PC-9 (cell line): ENCODE data around the gene ADAMTS12. TPM values are rescaled to one million over a fixed set of nuclear protein-coding genes. Genes with fewer than 3 reads are reported as not detected.

Experiments
- BruUV-seq: library from RNA; stranded (reverse); fragments of 400-500 nt; replicated peaks from 2 replicates; lab custom pipeline; 2021; lab: Mats Ljungman, UMichigan
- CTCF ChIA-PET: fragments of 300-600 bp; sonication (Branson Sonifier 250); formaldehyde crosslinking; loops from one replicate; lab custom pipeline; 2022; ENCODE audit warnings: antibody characterized with exemption; lab: Charles Lee
- POLR2A ChIA-PET: fragments of 300-600 bp; sonication (Branson Sonifier 250); formaldehyde crosslinking; loops from one replicate; lab custom pipeline; 2022; ENCODE audit warnings: antibody characterized with exemption; ENCODE audit not compliant: unreplicated experiment; lab: Charles Lee
- DNase-seq, 2 experiments: peaks; one replicate each; pipeline versions ENCODE4 v3.0.0 to v3.0.0-alpha.2; 2015 to 2022; ENCODE audit warnings: mixed read lengths in 1 of 2
- H2AFZ ChIP-seq: fragments of 200-600 bp; sonication (generic); 2 replicates; pipeline ENCODE4 v1.8.1; 2017; ENCODE audit warnings: antibody characterized with exemption
- H3F3A ChIP-seq: fragments of 200-600 bp; sonication (generic); 2 replicates; pipeline ENCODE4 v1.8.1; 2017; ENCODE audit warnings: antibody characterized with exemption, mild to moderate bottlenecking, low read depth; ENCODE audit not compliant: insufficient read depth
- H3K27ac ChIP-seq: fragments of 200-600 bp; sonication (generic); 2 replicates; pipeline ENCODE4 v1.6.1; 2016; ENCODE audit warnings: mixed run types
- H3K27me3 ChIP-seq: fragments of 200-600 bp; sonication (generic); 2 replicates; pipeline ENCODE4 v1.6.1; 2016; ENCODE audit warnings: low read depth, mixed run types; ENCODE audit not compliant: insufficient read depth
- H3K36me3 ChIP-seq: fragments of 200-600 bp; sonication (generic); 2 replicates; pipeline ENCODE4 v1.6.1; 2016; ENCODE audit warnings: low read depth, mixed run types
- H3K4me1 ChIP-seq: fragments of 200-600 bp; sonication (generic); replicated peaks from 2 replicates; pipeline ENCODE4 v1.6.1; 2016; ENCODE audit warnings: mixed run types; ENCODE audit not compliant: insufficient read depth
- H3K4me2 ChIP-seq: fragments of 200-600 bp; sonication (generic); 2 replicates; pipeline ENCODE4 v1.6.1; 2017; ENCODE audit warnings: mixed run types
- H3K4me3 ChIP-seq: fragments of 200-600 bp; sonication (generic); 2 replicates; pipeline ENCODE4 v1.6.1; 2016; ENCODE audit warnings: mixed run types
- H3K79me2 ChIP-seq: fragments of 200-600 bp; sonication (generic); 2 replicates; pipeline ENCODE4 v1.6.1; 2017; ENCODE audit warnings: low read depth, mixed run types
- H3K9me2 ChIP-seq: fragments of 200-600 bp; sonication (generic); 2 replicates; pipeline ENCODE4 v1.8.1; 2017; ENCODE audit warnings: mild to moderate bottlenecking; ENCODE audit not compliant: insufficient read depth
- H3K9me3 ChIP-seq: fragments of 200-600 bp; sonication (generic); 2 replicates; pipeline ENCODE4 v1.8.1; 2016; ENCODE audit warnings: low read depth; ENCODE audit not compliant: insufficient read depth
- H4K20me1 ChIP-seq: fragments of 200-600 bp; sonication (generic); 2 replicates; pipeline ENCODE4 v1.8.1; 2017; ENCODE audit not compliant: insufficient read depth
- EZH2 ChIP-seq: fragments of 200-600 bp; sonication (generic); IDR thresholded peaks from 2 replicates; pipeline ENCODE4 v1.8.0; 2017; ENCODE audit warnings: antibody characterized with exemption, low read depth
- intact Hi-C: fragments of 100-400 bp; cut with micrococcal nuclease; formaldehyde crosslinking; loops from one replicate; pipeline ENCODE4 v1.10.0; 2022; ENCODE audit not compliant: unreplicated experiment
- total RNA-seq: library from RNA; stranded (reverse); gene quantifications from 2 replicates; pipeline ENCODE4 v1.2.3, GENCODE V29; 2021
- TF ChIP-seq, protein P1 (sequence below): fragments of 200-600 bp; sonication (generic); conservative IDR thresholded peaks from 2 replicates; pipeline ENCODE4 v1.6.1; 2017; ENCODE audit warnings: mixed run types, antibody characterized with exemption, mild to moderate bottlenecking, moderate library complexity

The ADAMTS12 gene
- total RNA-seq, 1 experiment from 2014 or later, result 103 TPM

- Histone ChIP-seq H3F3A (peaks cover 12% of the 10 kb centered on the region; the same call in 1 of the 2 replicates), H3K4me3 (no peak overlapping the region), H3K27me3 (no peaks in the 10 kb centered on the region), H2AFZ (no peak overlapping the region), H3K79me2 (no peaks in the 10 kb centered on the region; the same call in none of the 2 replicates), H3K9me3 (no peaks in the 10 kb centered on the region), H3K36me3 (0 out of 2 replicates have a peak, but pooled peaks cover 9% of the 10 kb centered on the region), H3K27ac (no peak overlapping the region), H3K9me2 (no peaks in the 10 kb centered on the region), H3K4me1 (no peaks in the 10 kb centered on the region), H3K4me2 (no peak overlapping the region), H4K20me1 (no peaks in the 10 kb centered on the region; the same call in 1 of the 2 replicates)
- ChIA-PET POLR2A (interaction anchor here (0.8 kb wide), 1 partner anchor 37 kb away, joined by 4 read pairs; no protein-coding TSS in a partner anchor), CTCF (no interaction called here)
- no TSS peak for BruUV-seq
- intact Hi-C loops, result loop anchor here (10.0 kb wide), 1 partner anchor 197 kb away; the partner anchor contains the start of gene RXFP3
- TF ChIP-seq, protein P1, sequence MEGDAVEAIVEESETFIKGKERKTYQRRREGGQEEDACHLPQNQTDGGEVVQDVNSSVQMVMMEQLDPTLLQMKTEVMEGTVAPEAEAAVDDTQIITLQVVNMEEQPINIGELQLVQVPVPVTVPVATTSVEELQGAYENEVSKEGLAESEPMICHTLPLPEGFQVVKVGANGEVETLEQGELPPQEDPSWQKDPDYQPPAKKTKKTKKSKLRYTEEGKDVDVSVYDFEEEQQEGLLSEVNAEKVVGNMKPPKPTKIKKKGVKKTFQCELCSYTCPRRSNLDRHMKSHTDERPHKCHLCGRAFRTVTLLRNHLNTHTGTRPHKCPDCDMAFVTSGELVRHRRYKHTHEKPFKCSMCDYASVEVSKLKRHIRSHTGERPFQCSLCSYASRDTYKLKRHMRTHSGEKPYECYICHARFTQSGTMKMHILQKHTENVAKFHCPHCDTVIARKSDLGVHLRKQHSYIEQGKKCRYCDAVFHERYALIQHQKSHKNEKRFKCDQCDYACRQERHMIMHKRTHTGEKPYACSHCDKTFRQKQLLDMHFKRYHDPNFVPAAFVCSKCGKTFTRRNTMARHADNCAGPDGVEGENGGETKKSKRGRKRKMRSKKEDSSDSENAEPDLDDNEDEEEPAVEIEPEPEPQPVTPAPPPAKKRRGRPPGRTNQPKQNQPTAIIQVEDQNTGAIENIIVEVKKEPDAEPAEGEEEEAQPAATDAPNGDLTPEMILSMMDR, result no peak
- TF ChIP-seq EZH2, result no peak
- no peak for DNase-seq
Measured at GRCh38 chr5:33738097-33738496, 153.7 kb downstream of the ADAMTS12 start.

DNA sequence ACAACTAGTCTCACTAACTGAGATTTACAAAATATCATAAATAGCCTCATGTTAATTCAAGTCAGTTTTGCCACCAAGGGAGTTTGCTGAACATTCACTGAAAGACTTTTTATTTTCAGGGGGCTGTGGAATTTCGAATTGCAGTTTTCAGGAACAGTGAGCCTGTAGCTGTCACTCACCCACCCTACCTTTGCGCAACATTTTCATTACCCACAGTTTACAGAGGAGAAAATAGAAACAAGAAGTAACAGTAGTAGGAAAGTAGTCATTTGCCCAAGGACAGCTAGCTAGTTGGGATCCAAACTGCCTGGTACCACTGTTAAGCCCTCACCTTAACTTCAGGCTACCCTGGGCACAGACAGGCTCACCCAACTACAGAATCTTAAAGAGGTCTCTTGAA lies 154.1 kb downstream of the ADAMTS12 start:
- intact Hi-C loops, result loop anchor here (10.0 kb wide), 1 partner anchor 197 kb away; the partner anchor contains the start of gene RXFP3
- POLR2A ChIA-PET, result no interaction called here

DNA sequence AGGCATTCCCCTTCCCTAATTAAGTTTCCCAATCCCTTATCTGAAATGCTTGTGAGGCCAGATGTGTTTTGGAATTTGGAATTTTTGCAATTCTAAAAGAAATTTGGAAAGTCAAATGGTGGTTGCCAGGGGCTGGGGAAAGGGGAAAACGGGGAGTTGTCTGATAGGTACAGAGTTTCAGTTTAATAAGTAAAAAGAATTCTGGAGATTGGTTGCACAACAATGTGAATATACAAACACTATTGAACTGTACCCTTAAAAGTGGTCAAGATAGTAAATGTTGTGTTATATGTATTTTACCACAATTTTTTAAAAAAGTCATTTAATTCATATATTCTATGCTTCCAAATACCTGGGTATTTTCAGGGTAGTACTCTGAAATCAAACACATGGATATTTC lies 154.5 kb downstream of the ADAMTS12 start:
- POLR2A ChIA-PET, result no interaction called here
- CTCF ChIA-PET, result no interaction called here
- BruUV-seq, result no TSS peak
- no peaks in the 10 kb centered on the region; the same call in none of the 2 replicates for H3K79me2 ChIP-seq
- no peaks in the 10 kb centered on the region for H3K4me1 ChIP-seq
- intact Hi-C loops, result loop anchor here (10.0 kb wide), 1 partner anchor 198 kb away; the partner anchor contains the start of gene RXFP3
- no peak overlapping the region for H2AFZ ChIP-seq
- H3K9me2 ChIP-seq, result no peaks in the 10 kb centered on the region
- H3K4me2 ChIP-seq, result no peak overlapping the region
- H3K27ac ChIP-seq, result no peak overlapping the region
- no peak overlapping the region for H3K4me3 ChIP-seq
- no peaks in the 10 kb centered on the region; the same call in 1 of the 2 replicates for H4K20me1 ChIP-seq
- H3K27me3 ChIP-seq, result no peaks in the 10 kb centered on the region
- H3K9me3 ChIP-seq, result no peaks in the 10 kb centered on the region
- DNase-seq, result no peak
- H3F3A ChIP-seq, result peaks cover 12% of the 10 kb centered on the region; the same call in 1 of the 2 replicates
- 0 out of 2 replicates have a peak, but pooled peaks cover 9% of the 10 kb centered on the region for H3K36me3 ChIP-seq
- TF ChIP-seq, protein P1, result no peak
- no peak for TF ChIP-seq EZH2

More for the DNA sequence above, 154.1 kb downstream of the ADAMTS12 start:
- Histone ChIP-seq H3K4me3 (no peak overlapping the region), H3K27ac (no peak overlapping the region), H3K9me3 (no peaks in the 10 kb centered on the region), H3K9me2 (no peaks in the 10 kb centered on the region), H3K79me2 (no peaks in the 10 kb centered on the region; the same call in none of the 2 replicates), H3K4me1 (no peaks in the 10 kb centered on the region), H3K4me2 (no peak overlapping the region), H3F3A (peaks cover 12% of the 10 kb centered on the region; the same call in 1 of the 2 replicates), H3K36me3 (0 out of 2 replicates have a peak, but pooled peaks cover 9% of the 10 kb centered on the region), H2AFZ (no peak overlapping the region), H4K20me1 (no peaks in the 10 kb centered on the region; the same call in 1 of the 2 replicates), H3K27me3 (no peaks in the 10 kb centered on the region)
- DNase-seq, result no peak
- BruUV-seq, result no TSS peak
- CTCF ChIA-PET, result no interaction called here
- TF ChIP-seq, protein P1, result no peak
- no peak for TF ChIP-seq EZH2
